Esophagus squamous epithelium (tissue), 5 donors: ENCODE data around the gene DRD4. TPM values are rescaled to one million over a fixed set of nuclear protein-coding genes. Genes with fewer than 3 reads are reported as not detected.

Source experiments
- DNase-seq: peaks from one replicate; lab custom pipeline; 2025; lab: John Stamatoyannopoulos, UW
- H3K27ac ChIP-seq, 4 donors: fragments of 200-600 bp; sonication (generic); one replicate each; pipeline ENCODE4 v1.5.1; 2016 to 2019; ENCODE audit warnings: mild to moderate bottlenecking in 1 of 4
- H3K27me3 ChIP-seq, 4 donors: fragments of 200-600 bp; sonication (generic); 1 replicate in 3 of 4; 2 replicates in 1 of 4; pipeline versions ENCODE4 v1.5.1 to v1.6.0; 2017 to 2021; ENCODE audit warnings: antibody characterized with exemption in 1 of 4
- H3K36me3 ChIP-seq, 3 donors: fragments of 200-600 bp; sonication (generic); one replicate each; pipeline ENCODE4 v1.5.1; 2016 to 2019
- H3K4me1 ChIP-seq, 3 donors: fragments of 200-600 bp; sonication (generic); one replicate each; pipeline ENCODE4 v1.5.1; 2017 to 2019
- H3K4me3 ChIP-seq, 4 donors: fragments of 200-600 bp; sonication (generic); 1 replicate in 3 of 4; 2 replicates in 1 of 4; pipeline ENCODE4 v1.5.1; 2016 to 2019; ENCODE audit warnings: mild to moderate bottlenecking in 2 of 4, moderate library complexity in 1 of 4
- H3K9me3 ChIP-seq, 3 donors: fragments of 200-600 bp; sonication (generic); one replicate each; pipeline ENCODE4 v1.5.1; 2016 to 2019
- CTCF ChIP-seq, 6 experiments: fragments of 450-650 bp in 4 of 6; fragments of 200-600 bp in 2 of 6; sonication (generic) in 2 of 6; IDR thresholded peaks; one replicate each; pipeline ENCODE4 v1.5.1; 2016 to 2019; ENCODE audit warnings: antibody characterized with exemption in 6 of 6, mild to moderate bottlenecking in 4 of 6, moderate library complexity in 4 of 6
- POLR2A ChIP-seq, 4 donors: fragments of 450-650 bp; IDR thresholded peaks; one replicate each; pipeline ENCODE4 v1.6.1; 2017; ENCODE audit warnings: antibody characterized with exemption in 4 of 4, mild to moderate bottlenecking in 4 of 4, moderate library complexity in 3 of 4
- WGBS, 2 donors: methylation state at CpG; one replicate each; pipeline ENCODE4 v1.1.5; 2018; 5-methylcytosine and 5-hydroxymethylcytosine counted together
- intact Hi-C: fragments of 100-400 bp; cut with DNase I; formaldehyde crosslinking; loops from one replicate; pipeline ENCODE4 v1.15.0; 2022
- total RNA-seq, 4 donors: library from RNA; depleted of rRNA; stranded (reverse); fragments of >200 nt; gene quantifications; one replicate each; pipeline ENCODE4 v1.1.0, GENCODE V29; 2016
- donor health status: DM: yes; HTN: yes; CAD: no.

The DRD4 gene
- total RNA-seq, 4 donors from 2014 or later, result 0.76 TPM; not detected in 3

DNA sequence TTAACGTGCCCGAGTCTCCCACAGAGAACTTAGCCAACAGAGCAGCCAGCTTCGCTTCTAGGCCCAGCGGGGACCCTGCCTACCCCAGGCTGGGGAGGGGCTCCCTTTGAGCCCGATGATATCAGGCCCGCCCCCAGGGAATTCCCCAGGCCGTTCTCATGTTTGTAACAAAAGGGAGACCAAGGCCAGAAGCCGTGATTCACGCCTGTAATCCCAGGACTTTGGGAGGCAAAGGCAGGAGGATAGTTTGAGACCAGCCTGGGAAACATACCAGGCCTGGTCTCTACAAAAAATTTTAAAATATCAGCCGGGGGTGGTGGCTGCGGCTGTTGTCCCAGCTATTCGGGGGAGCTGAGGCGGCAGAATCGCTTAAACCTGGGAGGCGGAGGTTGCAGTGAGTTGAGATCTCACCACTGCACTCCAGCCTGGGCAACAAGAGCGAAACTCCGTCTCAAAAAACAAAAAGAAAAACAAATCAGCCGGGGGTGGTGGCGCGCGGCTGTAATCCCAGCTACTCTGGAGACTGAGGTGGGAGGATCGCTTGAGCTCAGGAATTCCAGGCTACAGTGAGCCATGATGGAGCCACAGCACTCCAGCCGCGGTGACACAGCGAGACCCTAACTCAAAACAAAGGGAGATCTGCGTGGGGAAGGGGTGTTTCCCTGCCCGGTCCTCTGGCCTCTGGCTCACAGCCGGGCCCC is 1.7 kb downstream of the DRD4 start:
- H3K27me3 ChIP-seq, result peaks cover 0 to 50% (median 0%) of the 10 kb centered on the region in 4 donors
- DNase-seq, result no peak
- TF ChIP-seq CTCF (IDR thresholded peaks at IDR 0.05) (no peak), POLR2A (IDR thresholded peaks at IDR 0.05) (no peak)
- H3K27ac ChIP-seq, result no peak overlapping the region
- peaks cover 14 to 54% (median 25%) of the 10 kb centered on the region in 3 donors for H3K4me1 ChIP-seq
- no peaks in the 10 kb centered on the region for H3K9me3 ChIP-seq
- peaks cover 0 to 31% (median 0%) of the 10 kb centered on the region in 3 donors for H3K36me3 ChIP-seq
- peak overlapping the region in 1 of 4 donors; percentile 30 for H3K4me3 ChIP-seq
- intact Hi-C loops, result no loop called here
- WGBS, 2 donors, result 70 to 71% methylated on average over 11 to 22 of the region's 28 CpGs

DNA sequence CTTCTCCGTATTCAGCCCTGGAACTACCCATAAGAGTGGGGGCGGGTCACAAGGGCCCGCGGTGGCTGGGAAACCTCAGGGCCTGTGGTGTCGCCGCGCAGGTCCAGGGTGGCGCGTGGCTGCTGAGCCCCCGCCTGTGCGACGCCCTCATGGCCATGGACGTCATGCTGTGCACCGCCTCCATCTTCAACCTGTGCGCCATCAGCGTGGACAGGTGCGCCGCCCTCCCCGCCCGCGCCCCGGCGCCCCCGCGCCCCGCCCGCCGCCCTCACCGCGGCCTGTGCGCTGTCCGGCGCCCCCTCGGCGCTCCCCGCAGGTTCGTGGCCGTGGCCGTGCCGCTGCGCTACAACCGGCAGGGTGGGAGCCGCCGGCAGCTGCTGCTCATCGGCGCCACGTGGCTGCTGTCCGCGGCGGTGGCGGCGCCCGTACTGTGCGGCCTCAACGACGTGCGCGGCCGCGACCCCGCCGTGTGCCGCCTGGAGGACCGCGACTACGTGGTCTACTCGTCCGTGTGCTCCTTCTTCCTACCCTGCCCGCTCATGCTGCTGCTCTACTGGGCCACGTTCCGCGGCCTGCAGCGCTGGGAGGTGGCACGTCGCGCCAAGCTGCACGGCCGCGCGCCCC is 2.4 kb downstream of the DRD4 start:
- intact Hi-C loops, result no loop called here
- TF ChIP-seq POLR2A (IDR thresholded peaks at IDR 0.05) (no peak), CTCF (IDR thresholded peaks at IDR 0.05) (no peak)
- Histone ChIP-seq H3K36me3 (peaks cover 0 to 38% (median 6%) of the 10 kb centered on the region in 3 donors), H3K4me3 (peak overlapping the region in 1 of 4 donors; percentile 30), H3K27ac (no peak overlapping the region), H3K9me3 (no peaks in the 10 kb centered on the region), H3K27me3 (peaks cover 0 to 50% (median 0%) of the 10 kb centered on the region in 4 donors), H3K4me1 (peaks cover 14 to 54% (median 25%) of the 10 kb centered on the region in 3 donors)
- WGBS, 2 donors, result 25 to 36% methylated on average over 6 to 10 of the region's 80 CpGs
- DNase-seq, result no peak

DNA sequence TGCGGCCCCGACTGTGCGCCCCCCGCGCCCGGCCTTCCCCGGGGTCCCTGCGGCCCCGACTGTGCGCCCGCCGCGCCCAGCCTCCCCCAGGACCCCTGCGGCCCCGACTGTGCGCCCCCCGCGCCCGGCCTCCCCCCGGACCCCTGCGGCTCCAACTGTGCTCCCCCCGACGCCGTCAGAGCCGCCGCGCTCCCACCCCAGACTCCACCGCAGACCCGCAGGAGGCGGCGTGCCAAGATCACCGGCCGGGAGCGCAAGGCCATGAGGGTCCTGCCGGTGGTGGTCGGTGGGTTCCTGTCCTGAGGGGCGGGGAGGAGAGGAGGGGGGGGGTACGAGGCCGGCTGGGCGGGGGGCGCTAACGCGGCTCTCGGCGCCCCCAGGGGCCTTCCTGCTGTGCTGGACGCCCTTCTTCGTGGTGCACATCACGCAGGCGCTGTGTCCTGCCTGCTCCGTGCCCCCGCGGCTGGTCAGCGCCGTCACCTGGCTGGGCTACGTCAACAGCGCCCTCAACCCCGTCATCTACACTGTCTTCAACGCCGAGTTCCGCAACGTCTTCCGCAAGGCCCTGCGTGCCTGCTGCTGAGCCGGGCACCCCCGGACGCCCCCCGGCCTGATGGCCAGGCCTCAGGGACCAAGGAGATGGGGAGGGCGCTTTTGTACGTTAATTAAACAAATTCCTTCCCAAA is 3.1 kb downstream of the DRD4 start:
- Histone ChIP-seq H3K9me3 (no peaks in the 10 kb centered on the region), H3K36me3 (peaks cover 0 to 42% (median 6%) of the 10 kb centered on the region in 3 donors), H3K27ac (no peak overlapping the region), H3K27me3 (peaks cover 0 to 50% (median 0%) of the 10 kb centered on the region in 4 donors), H3K4me3 (no peak overlapping the region), H3K4me1 (peaks cover 14 to 54% (median 25%) of the 10 kb centered on the region in 3 donors)
- 90% methylated on average over 4 of the region's 69 CpGs; no CpG with 5 or more reads in 1 of the 2 donors for WGBS, 2 donors
- intact Hi-C loops, result no loop called here
- DNase-seq, result no peak
- TF ChIP-seq CTCF (IDR thresholded peaks at IDR 0.05), result no peak
- no peak for TF ChIP-seq POLR2A (IDR thresholded peaks at IDR 0.05)

DNA sequence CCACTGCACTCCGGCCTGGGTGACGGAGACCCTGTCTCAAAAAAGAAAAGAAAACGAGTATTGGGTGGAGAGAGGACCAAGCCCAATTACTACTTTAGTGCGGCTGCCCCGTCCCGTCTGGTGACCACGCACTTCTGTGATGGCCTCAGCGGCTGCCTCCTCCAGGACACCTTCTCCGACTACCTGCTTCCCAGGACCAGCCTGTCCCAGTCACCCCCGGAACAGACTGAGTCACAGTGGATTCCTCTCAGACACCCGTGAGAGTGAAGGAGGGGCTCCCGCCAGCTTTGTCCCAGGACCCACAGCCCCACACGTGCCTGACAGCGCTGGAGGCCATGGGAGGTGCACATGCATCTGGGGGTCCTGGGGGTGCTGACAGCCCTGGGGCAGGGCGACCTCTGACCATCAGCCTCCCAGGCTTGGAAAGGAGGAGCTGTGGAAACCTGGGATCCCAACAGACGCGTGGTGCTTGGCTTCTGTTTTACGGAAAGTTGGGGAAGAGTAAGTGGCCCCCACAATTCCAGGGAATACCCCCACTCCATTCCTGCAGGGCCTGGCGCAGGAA is 4.8 kb downstream of the DRD4 start:
- TF ChIP-seq CTCF (IDR thresholded peaks at IDR 0.05), result no peak
- TF ChIP-seq POLR2A (IDR thresholded peaks at IDR 0.05), result no peak
- Histone ChIP-seq H3K9me3 (no peaks in the 10 kb centered on the region), H3K4me3 (no peak overlapping the region), H3K27me3 (peaks cover 0 to 36% (median 0%) of the 10 kb centered on the region in 4 donors), H3K36me3 (peaks cover 0 to 56% (median 6%) of the 10 kb centered on the region in 3 donors), H3K4me1 (peaks cover 10 to 46% (median 21%) of the 10 kb centered on the region in 3 donors), H3K27ac (no peak overlapping the region)
- DNase-seq, result no peak
- WGBS, 2 donors, result 92 to 96% methylated on average over 8 to 12 of the region's 19 CpGs
- intact Hi-C loops, result no loop called here
